ENCODE results near the gene S100P.

- TF ChIP-seq CTCF (conservative IDR thresholded peaks at IDR 0.05 in 1 of 2, IDR thresholded peaks at IDR 0.05 in 1 of 2; ENCODE audit: extremely low read depth in 1 of 2, insufficient read depth in 1 of 2, low read depth in 1 of 2, low read length in 2 of 2), result no peak
- TF ChIP-seq EZH2 (IDR thresholded peaks at IDR 0.05; ENCODE audit: borderline replicate concordance, low read length), result no peak
Observed at GRCh38 chr4:6742507-6742906, 48.8 kb downstream of the S100P start.

Data from mammary epithelial cell (primary cell).